ENCODE data around the gene COL25A1.

- no peak for TF ChIP-seq EZH2 (IDR thresholded peaks at IDR 0.05; ENCODE audit: insufficient read depth, poor library complexity, severe bottlenecking)
- no peak for TF ChIP-seq EZH2phosphoT487 (IDR thresholded peaks at IDR 0.05; ENCODE audit: insufficient read depth, low read depth)
Observed at GRCh38 chr4:109266236-109266635, 36.2 kb downstream of the COL25A1 start.
